ENCODE results near the gene HAUS7. TPM values are rescaled to one million over a fixed set of nuclear protein-coding genes. Genes with fewer than 3 reads are reported as not detected.
"Not testable (repeated sequence)": the region's sequence is repeated elsewhere in the genome, so short reads cannot be mapped to it uniquely, and the experiment has no call there.

Gene HAUS7
- total RNA-seq, 1 experiment from 2014 or later = 34.2 TPM

DNA sequence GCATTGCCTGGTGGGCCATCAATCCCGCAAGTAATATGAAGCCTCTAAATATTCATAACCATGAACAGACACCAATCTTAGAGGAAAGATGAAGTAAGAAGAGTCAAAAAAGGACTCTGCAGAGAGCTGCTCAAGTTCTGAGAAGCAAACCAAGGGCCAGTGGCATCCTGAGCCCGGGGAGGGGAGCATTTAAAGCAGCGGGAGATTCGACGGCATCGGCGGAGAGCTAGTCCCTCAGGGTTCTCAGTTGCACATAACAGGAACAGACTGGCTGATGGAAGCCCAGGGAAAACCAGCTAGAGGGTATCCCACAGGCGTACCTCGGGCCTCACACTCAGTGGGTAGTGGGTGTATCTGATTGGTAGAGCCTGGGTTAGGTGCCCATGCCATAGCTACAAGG lies 64.4 kb downstream of the HAUS7 start:
- no peaks in the 10 kb centered on the region for H3K9me3 ChIP-seq (replicated peaks)
- H3K27me3 ChIP-seq (replicated peaks) = 0 out of 2 replicates have a peak, but pooled peaks cover 3% of the 10 kb centered on the region
- DNase-seq (ENCODE audit: low read depth in 1 of 2, low spot score in 2 of 2) = no peak
- H3K4me1 ChIP-seq (replicated peaks) = no peaks in the 10 kb centered on the region
- no peak overlapping the region for H3K4me3 ChIP-seq
- no peaks in the 10 kb centered on the region for H3K36me3 ChIP-seq
- no peak overlapping the region for H3K27ac ChIP-seq

DNA sequence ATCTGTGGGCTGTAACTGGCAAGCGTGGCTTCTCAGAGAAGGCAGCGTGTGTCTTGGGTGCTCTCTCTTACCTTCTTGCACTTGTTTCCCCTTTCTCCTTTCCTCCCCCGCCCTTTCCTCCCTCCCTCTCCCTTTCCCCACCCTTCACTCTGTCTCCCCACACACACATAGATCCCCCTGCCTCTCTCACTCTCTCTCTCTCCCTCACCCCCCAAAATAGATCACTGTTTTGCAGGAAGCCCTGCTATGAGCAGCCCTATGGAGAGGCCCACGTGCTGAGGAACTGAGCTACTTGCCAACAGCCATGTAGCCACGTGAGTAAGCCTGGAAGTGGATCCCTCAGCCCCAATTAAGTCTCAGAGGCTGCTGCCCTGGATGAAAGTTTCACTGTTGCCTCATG lies 65.0 kb downstream of the HAUS7 start:
- Histone ChIP-seq H3K27me3 (replicated peaks) (no peaks in the 10 kb centered on the region), H3K4me3 (no peak overlapping the region), H3K36me3 (no peaks in the 10 kb centered on the region), H3K4me1 (replicated peaks) (no peaks in the 10 kb centered on the region), H3K9me3 (replicated peaks) (no peaks in the 10 kb centered on the region), H3K27ac (no peak overlapping the region)
- DNase-seq (ENCODE audit: low read depth in 1 of 2, low spot score in 2 of 2) = no peak

- not testable (repeated sequence) for DNase-seq (ENCODE audit: low read depth in 1 of 2, low spot score in 2 of 2); H3K36me3 ChIP-seq; H3K4me1 ChIP-seq (replicated peaks); H3K27me3 ChIP-seq (replicated peaks); H3K4me3 ChIP-seq; H3K9me3 ChIP-seq (replicated peaks); H3K27ac ChIP-seq
Measured at GRCh38 chrX:153404333-153404732, 66.0 kb downstream of the HAUS7 start.

DNA sequence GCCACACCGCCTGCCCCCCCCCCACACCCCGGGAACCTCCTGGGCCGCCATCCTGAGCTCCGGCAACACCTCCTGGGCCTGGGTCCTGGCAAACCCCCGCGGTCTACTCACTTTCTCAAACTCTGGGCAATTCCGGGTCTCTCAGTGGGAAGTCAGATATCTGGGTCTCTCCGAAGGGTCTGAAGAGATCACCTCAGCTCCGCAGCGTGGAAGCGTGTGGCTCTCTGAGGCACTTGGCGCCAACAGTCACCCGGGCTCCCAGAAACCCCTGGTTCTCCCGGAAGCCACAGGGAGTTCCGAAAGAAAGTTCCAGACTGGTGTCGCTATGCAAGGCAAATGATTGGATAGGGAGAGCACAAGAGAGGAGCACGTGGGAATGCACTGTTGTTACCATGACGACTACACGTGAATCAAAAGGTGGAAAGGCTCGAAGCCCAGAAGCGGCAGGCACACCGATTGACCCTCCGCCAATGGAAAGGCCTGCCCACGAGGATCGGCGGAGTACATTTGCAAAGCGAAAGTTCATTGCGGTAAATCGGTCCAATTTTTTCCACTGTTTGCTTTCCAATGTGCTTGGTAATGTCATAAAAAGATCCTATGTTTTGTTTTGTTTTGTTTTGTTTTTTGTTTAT lies 69.1 kb downstream of the HAUS7 start, which contains the start of gene PNMA6E:
PNMA6E (minus strand) TSS at position 218 of the 632 bp plus-strand sequence. CDS start 2,501 bp downstream, outside the sequence.
- DNase-seq (ENCODE audit: low read depth in 1 of 2, low spot score in 2 of 2) = no peak
- Histone ChIP-seq H3K4me1 (replicated peaks) (no peaks in the 10 kb centered on the region), H3K27ac (no peak within 1 kb of the TSS)

GRCh38 chrX:153400146-153401132 lies 69.9 kb downstream of the HAUS7 start:
- Histone ChIP-seq H3K9me3 (replicated peaks) (no peaks in the 10 kb centered on the region), H3K4me1 (replicated peaks) (no peaks in the 10 kb centered on the region), H3K27ac (no peak overlapping the region), H3K27me3 (replicated peaks) (no peaks in the 10 kb centered on the region), H3K4me3 (no peak overlapping the region), H3K36me3 (no peaks in the 10 kb centered on the region)
- DNase-seq (ENCODE audit: low read depth in 1 of 2, low spot score in 2 of 2) = no peak

More for the DNA sequence above, 69.1 kb downstream of the HAUS7 start, which contains the start of gene PNMA6E:
- H3K4me3 ChIP-seq = no peak within 1 kb of the TSS
- no peaks in the 10 kb centered on the region for H3K9me3 ChIP-seq (replicated peaks)
- H3K27me3 ChIP-seq (replicated peaks) = no peaks in the 10 kb centered on the region
- H3K36me3 ChIP-seq = no peaks in the 10 kb centered on the region

GRCh38 chrX:153398275-153398960 lies 72.0 kb downstream of the HAUS7 start:
- no peaks in the 10 kb centered on the region for H3K9me3 ChIP-seq (replicated peaks)
- H3K27me3 ChIP-seq (replicated peaks) = no peaks in the 10 kb centered on the region
- no peaks in the 10 kb centered on the region for H3K36me3 ChIP-seq
- H3K4me3 ChIP-seq = no peak overlapping the region
- no peaks in the 10 kb centered on the region for H3K4me1 ChIP-seq (replicated peaks)
- no peak for DNase-seq (ENCODE audit: low read depth in 1 of 2, low spot score in 2 of 2)
- no peak overlapping the region for H3K27ac ChIP-seq

Other genes with a start within 250 kb of the HAUS7 start
- not detected in 2 replicates for gene PNMA6F, start 148.8 kb downstream of the HAUS7 start, total RNA-seq (2014; rRNA removed; shearing (Covaris generic))
- 4.4 and 8.9 TPM in 2 replicates for gene ZNF275, start 136.4 kb downstream of the HAUS7 start, total RNA-seq (2014; rRNA removed; shearing (Covaris generic))
- gene PNMA6E, start 69.2 kb downstream of the HAUS7 start, total RNA-seq (2014; rRNA removed; shearing (Covaris generic)) = not detected in 2 replicates
- not detected in 2 replicates for gene ZFP92, start 59.1 kb downstream of the HAUS7 start, total RNA-seq (2014; rRNA removed; shearing (Covaris generic))
- gene TREX2, start 24.5 kb downstream of the HAUS7 start, total RNA-seq (2014; rRNA removed; shearing (Covaris generic)) = 0.39 TPM in 1 of 2 replicates, not detected in the other
- gene BGN, start 24.4 kb upstream of the HAUS7 start, total RNA-seq (2014; rRNA removed; shearing (Covaris generic)) = 0.08 TPM in 1 of 2 replicates, not detected in the other
- gene ATP2B3, start 47.1 kb upstream of the HAUS7 start, total RNA-seq (2014; rRNA removed; shearing (Covaris generic)) = not detected in 2 replicates
- 39.9 and 49.3 TPM in 2 replicates for gene CCNQ, start 128.6 kb upstream of the HAUS7 start, total RNA-seq (2014; rRNA removed; shearing (Covaris generic))
- gene DUSP9, start 176.6 kb upstream of the HAUS7 start, total RNA-seq (2014; rRNA removed; shearing (Covaris generic)) = 0.08 TPM in 1 of 2 replicates, not detected in the other
- gene PNCK, start 203.2 kb upstream of the HAUS7 start, total RNA-seq (2014; rRNA removed; shearing (Covaris generic)) = not detected in 2 replicates
- 0.66 and 2.7 TPM in 2 replicates for gene SLC6A8, start 217.3 kb upstream of the HAUS7 start, total RNA-seq (2014; rRNA removed; shearing (Covaris generic))